Fibroblast of lung (primary cell): ENCODE data around the gene IQCB1. TPM values are rescaled to one million over a fixed set of nuclear protein-coding genes. Genes with fewer than 3 reads are reported as not detected.

Source experiments
- DNase-seq, 2 donors: peaks; one replicate each; pipeline versions ENCODE4 v3.0.0 to v3.0.0-alpha.2; 2010; ENCODE audit warnings: low read depth in 2 of 2
- H2AFZ ChIP-seq: 2 replicates; pipeline ENCODE4 v1.5.1; 2012; ENCODE audit warnings: low read length, control low read depth, inconsistent platforms
- H3K27ac ChIP-seq: 2 replicates; pipeline ENCODE4 v1.5.1; 2011; ENCODE audit warnings: low read length, control low read depth; ENCODE audit not compliant: insufficient read depth
- H3K27me3 ChIP-seq: 2 replicates; pipeline ENCODE4 v1.5.1; 2011; ENCODE audit warnings: mild to moderate bottlenecking, low read length; ENCODE audit not compliant: control insufficient read depth, insufficient read depth
- H3K36me3 ChIP-seq: 2 replicates; pipeline ENCODE4 v1.5.1; 2011; ENCODE audit warnings: low read length; ENCODE audit not compliant: control insufficient read depth, insufficient read depth
- H3K4me1 ChIP-seq: 2 replicates; pipeline ENCODE4 v1.5.1; 2011; ENCODE audit warnings: low read length; ENCODE audit not compliant: control insufficient read depth, insufficient read depth; ENCODE audit errors: extremely low read depth
- H3K4me2 ChIP-seq: 2 replicates; pipeline ENCODE4 v1.5.1; 2011; ENCODE audit warnings: low read length, control low read depth; ENCODE audit not compliant: insufficient read depth; ENCODE audit errors: extremely low read depth
- H3K4me3 ChIP-seq, 4 experiments: fragments of 200-600 bp in 1 of 4; sonication (generic) in 1 of 4; replicated peaks in 1 of 4; 2 replicates each; pipeline ENCODE4 v1.5.1; 2011 to 2016; ENCODE audit warnings: low read length in 4 of 4, low read depth in 3 of 4, mild to moderate bottlenecking in 3 of 4, control low read depth in 2 of 4, inconsistent platforms in 1 of 4, mixed read lengths in 1 of 4; ENCODE audit not compliant: insufficient read depth in 1 of 4; ENCODE audit errors: control extremely low read depth in 1 of 4
- H3K79me2 ChIP-seq: 2 replicates; pipeline ENCODE4 v1.5.1; 2012; ENCODE audit warnings: mild to moderate bottlenecking, low read length, inconsistent platforms; ENCODE audit not compliant: control insufficient read depth, insufficient read depth
- H3K9ac ChIP-seq: 2 replicates; pipeline ENCODE4 v1.5.1; 2011; ENCODE audit warnings: mild to moderate bottlenecking, low read length, control low read depth; ENCODE audit not compliant: insufficient read depth
- H3K9me3 ChIP-seq: 2 replicates; pipeline ENCODE4 v1.5.1; 2012; ENCODE audit warnings: low read depth, low read length; ENCODE audit not compliant: control insufficient read depth, insufficient read depth
- H4K20me1 ChIP-seq: 2 replicates; pipeline ENCODE4 v1.5.1; 2011; ENCODE audit warnings: low read length; ENCODE audit not compliant: control insufficient read depth, insufficient read depth; ENCODE audit errors: extremely low read depth
- EZH2 ChIP-seq: IDR thresholded peaks from 2 replicates; pipeline ENCODE4 v1.5.1; 2012; ENCODE audit warnings: low read length, control low read depth, mild to moderate bottlenecking; ENCODE audit errors: missing control alignments
- polyA plus RNA-seq, 2 donors: library from polyadenylated mRNA; depleted of rRNA in 1 of 2; stranded (reverse) in 1 of 2; unstranded in 1 of 2; fragments of >200 nt; gene quantifications; 2 replicates each; pipeline ENCODE4 v1.2.1, GENCODE V29; 2011 to 2012; ENCODE audit warnings: missing spikeins in 1 of 2
- total RNA-seq: library from RNA; depleted of rRNA; stranded (reverse); fragments of >200 nt; gene quantifications from 2 replicates; pipeline ENCODE4 v1.2.1, GENCODE V29; 2014
- TF ChIP-seq, protein P1 (sequence below), 2 donors: IDR thresholded peaks in 1 of 2; conservative IDR thresholded peaks in 1 of 2; 1 replicate in 1 of 2; 2 replicates in 1 of 2; pipeline ENCODE4 v1.5.1; 2011 to 2012; ENCODE audit warnings: low read length in 2 of 2, control low read depth in 1 of 2, inconsistent platforms in 1 of 2, low read depth in 1 of 2, mild to moderate bottlenecking in 1 of 2

IQCB1 gene
- total and polyA plus RNA-seq, 2 donors (not counting 1 experiment from before 2014, with no cell fraction given), result 9.2 to 19.3 TPM

- Histone ChIP-seq H3K27ac (no peak overlapping the region), H4K20me1 (no peaks in the 10 kb centered on the region), H3K27me3 (no peaks in the 10 kb centered on the region), H3K4me3 (no peak overlapping the region), H3K4me1 (no peaks in the 10 kb centered on the region), H2AFZ (no peak overlapping the region), H3K9ac (no peak overlapping the region), H3K79me2 (no peaks in the 10 kb centered on the region), H3K4me2 (no peak overlapping the region), H3K9me3 (no peaks in the 10 kb centered on the region), H3K36me3 (peaks cover 1% of the 10 kb centered on the region)
- TF ChIP-seq, protein P1, sequence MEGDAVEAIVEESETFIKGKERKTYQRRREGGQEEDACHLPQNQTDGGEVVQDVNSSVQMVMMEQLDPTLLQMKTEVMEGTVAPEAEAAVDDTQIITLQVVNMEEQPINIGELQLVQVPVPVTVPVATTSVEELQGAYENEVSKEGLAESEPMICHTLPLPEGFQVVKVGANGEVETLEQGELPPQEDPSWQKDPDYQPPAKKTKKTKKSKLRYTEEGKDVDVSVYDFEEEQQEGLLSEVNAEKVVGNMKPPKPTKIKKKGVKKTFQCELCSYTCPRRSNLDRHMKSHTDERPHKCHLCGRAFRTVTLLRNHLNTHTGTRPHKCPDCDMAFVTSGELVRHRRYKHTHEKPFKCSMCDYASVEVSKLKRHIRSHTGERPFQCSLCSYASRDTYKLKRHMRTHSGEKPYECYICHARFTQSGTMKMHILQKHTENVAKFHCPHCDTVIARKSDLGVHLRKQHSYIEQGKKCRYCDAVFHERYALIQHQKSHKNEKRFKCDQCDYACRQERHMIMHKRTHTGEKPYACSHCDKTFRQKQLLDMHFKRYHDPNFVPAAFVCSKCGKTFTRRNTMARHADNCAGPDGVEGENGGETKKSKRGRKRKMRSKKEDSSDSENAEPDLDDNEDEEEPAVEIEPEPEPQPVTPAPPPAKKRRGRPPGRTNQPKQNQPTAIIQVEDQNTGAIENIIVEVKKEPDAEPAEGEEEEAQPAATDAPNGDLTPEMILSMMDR (conservative IDR thresholded peaks at IDR 0.05 in 1 of 2, IDR thresholded peaks at IDR 0.05 in 1 of 2; ENCODE audit: low read depth in 1 of 2, low read length in 2 of 2), result no peak
- no peak for TF ChIP-seq EZH2
- no peak for DNase-seq
Observed at GRCh38 chr3:121800906-121801305, 34.0 kb downstream of the IQCB1 start.

- H2AFZ ChIP-seq, result no peak overlapping the region
- H3K27ac ChIP-seq, result no peak overlapping the region
- no peaks in the 10 kb centered on the region for H3K79me2 ChIP-seq
- DNase-seq, result no peak
- TF ChIP-seq, protein P1 (conservative IDR thresholded peaks at IDR 0.05 in 1 of 2, IDR thresholded peaks at IDR 0.05 in 1 of 2; ENCODE audit: low read depth in 1 of 2, low read length in 2 of 2), result no peak
- TF ChIP-seq EZH2, result no peak
- no peaks in the 10 kb centered on the region for H3K27me3 ChIP-seq
- H3K9me3 ChIP-seq, result no peaks in the 10 kb centered on the region
- no peak overlapping the region for H3K4me2 ChIP-seq
- no peak overlapping the region for H3K4me3 ChIP-seq
- H3K36me3 ChIP-seq, result no peaks in the 10 kb centered on the region
- H4K20me1 ChIP-seq, result no peaks in the 10 kb centered on the region
- H3K9ac ChIP-seq, result no peak overlapping the region
- H3K4me1 ChIP-seq, result no peaks in the 10 kb centered on the region
Observed at GRCh38 chr3:121796970-121797369, 37.9 kb downstream of the IQCB1 start.

DNA sequence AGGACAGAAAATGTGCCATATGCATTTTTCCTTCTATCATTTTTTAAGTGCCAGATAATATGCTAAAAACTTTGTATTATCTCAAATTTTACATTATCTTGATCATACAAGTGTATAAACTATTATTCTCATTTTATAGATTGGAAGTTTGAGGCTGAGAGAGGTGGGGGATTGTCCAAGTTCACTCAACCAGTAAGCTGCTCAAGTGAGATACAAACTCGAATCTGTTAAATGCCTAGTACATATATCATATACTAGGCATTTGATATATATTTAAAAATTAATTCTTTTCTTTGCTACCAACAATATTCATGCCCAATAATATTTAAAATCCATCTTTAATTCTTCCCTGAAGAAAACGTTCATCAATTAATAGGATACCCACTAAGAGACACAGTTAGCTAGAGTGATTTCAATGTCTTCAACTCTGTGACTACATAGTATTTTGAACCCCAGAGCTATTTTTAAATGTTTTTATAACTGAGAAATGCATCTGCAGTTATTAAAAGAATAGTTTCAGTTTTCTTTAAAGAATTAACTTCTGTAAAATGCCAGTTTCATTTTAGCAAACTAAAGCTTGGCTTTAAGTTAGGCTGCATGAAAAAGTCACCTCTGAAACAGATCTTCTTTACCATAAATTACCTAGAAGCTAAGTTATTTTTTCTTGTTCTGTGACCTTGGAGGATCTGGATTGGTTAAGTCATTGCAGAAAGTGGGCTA is 40.4 kb downstream of the IQCB1 start:
- H3K4me1 ChIP-seq, result no peaks in the 10 kb centered on the region
- H3K9me3 ChIP-seq, result no peaks in the 10 kb centered on the region
- no peak for TF ChIP-seq EZH2
- TF ChIP-seq, protein P1 (conservative IDR thresholded peaks at IDR 0.05 in 1 of 2, IDR thresholded peaks at IDR 0.05 in 1 of 2; ENCODE audit: low read depth in 1 of 2, low read length in 2 of 2), result no peak

More for the DNA sequence above, 40.4 kb downstream of the IQCB1 start:
- H4K20me1 ChIP-seq, result no peaks in the 10 kb centered on the region
- H3K9ac ChIP-seq, result no peak overlapping the region
- H3K36me3 ChIP-seq, result no peaks in the 10 kb centered on the region
- no peak overlapping the region for H3K27ac ChIP-seq
- no peak overlapping the region for H3K4me2 ChIP-seq
- no peak overlapping the region for H3K4me3 ChIP-seq
- H3K27me3 ChIP-seq, result no peaks in the 10 kb centered on the region
- no peak overlapping the region for H2AFZ ChIP-seq
- H3K79me2 ChIP-seq, result no peaks in the 10 kb centered on the region
- DNase-seq, result no peak
